ENCODE measurements around the gene GRID1. TPM values are rescaled to one million over a fixed set of nuclear protein-coding genes. Genes with fewer than 3 reads are reported as not detected.

Gene GRID1
- total and polyA plus RNA-seq, 10 of the 15 experiments (the other 5 are each of a cell fraction or from before 2014, with no cell fraction given), result 0.04 to 0.62 (median 0.08) TPM; not detected in 5

- in situ Hi-C loops (cut with MboI) (no loop called here), intact Hi-C loops (cut with micrococcal nuclease; ENCODE audit: unreplicated experiment) (no loop called here)
- Histone ChIP-seq H3K4me1 (ENCODE audit: control insufficient read depth, insufficient read depth, low read length) (no peaks in the 10 kb centered on the region), H3K9ac (ENCODE audit: control insufficient read depth, insufficient read depth, low read length) (no peak overlapping the region), H2AFZ (ENCODE audit: control insufficient read depth, low read depth, low read length) (no peak overlapping the region), H3K4me2 (ENCODE audit: control insufficient read depth, insufficient read depth) (no peak overlapping the region), H3K4me3 (no peak overlapping the region), H3K27ac (ENCODE audit: control insufficient read depth, insufficient read depth) (no peak overlapping the region), H3K36me3 (ENCODE audit: control insufficient read depth in 2 of 2, insufficient read depth in 2 of 2, low read length in 1 of 2) (no peaks in the 10 kb centered on the region), H3K9me3 (replicated peaks; ENCODE audit: control insufficient read depth, insufficient read depth, low read length) (no peaks in the 10 kb centered on the region), H3K27me3 (replicated peaks in 1 of 2; ENCODE audit: control insufficient read depth in 2 of 2, insufficient read depth in 2 of 2, low read length in 1 of 2) (no peaks in the 10 kb centered on the region), H3K79me2 (ENCODE audit: control insufficient read depth, insufficient read depth, low read length) (no peaks in the 10 kb centered on the region), H4K20me1 (ENCODE audit: control insufficient read depth, insufficient read depth) (no peaks in the 10 kb centered on the region)
- CTCF ChIA-PET, result no interaction called here
- POLR2A ChIA-PET, result no interaction called here
- BruUV-seq (replicated peaks), result no TSS peak
- RAD21 ChIA-PET (ENCODE audit: unreplicated experiment), result no interaction called here
- no peak for TF ChIP-seq CEBPZ (IDR thresholded peaks at IDR 0.05; ENCODE audit: low read depth, low read length)
- no peak for TF ChIP-seq DPF2 (IDR thresholded peaks at IDR 0.05)
- TF ChIP-seq PKNOX1 (IDR thresholded peaks at IDR 0.05), result no peak
- no peak for TF ChIP-seq PAX5 (IDR thresholded peaks at IDR 0.05; ENCODE audit: borderline replicate concordance, low read depth, low read length)
- no peak for TF ChIP-seq YBX1 (IDR thresholded peaks at IDR 0.05)
- no peak for TF ChIP-seq POLR2AphosphoS5 (IDR thresholded peaks at IDR 0.05; ENCODE audit: low read length)
- no peak for TF ChIP-seq SRF (IDR thresholded peaks at IDR 0.05; ENCODE audit: low read depth in 2 of 2, low read length in 2 of 2)
- TF ChIP-seq SIN3A (IDR thresholded peaks at IDR 0.05; ENCODE audit: low read depth, low read length), result no peak
- TF ChIP-seq HDGF (IDR thresholded peaks at IDR 0.05), result no peak
- TF ChIP-seq E4F1 (IDR thresholded peaks at IDR 0.05; ENCODE audit: borderline replicate concordance, partially characterized antibody), result no peak
- TF ChIP-seq IKZF2 (IDR thresholded peaks at IDR 0.05), result no peak
- DNase-seq (ENCODE audit: low read depth, low spot score) (no peak), ATAC-seq (no peak), FAIRE-seq (no peak)
- WGBS (ENCODE audit: insufficient coverage, insufficient replicate concordance, low lambda C conversion rate, missing lambda C conversion rate), result 18% methylated on average over 7 of the region's 7 CpGs
- SMC1A ChIA-PET (ENCODE audit: uncharacterized antibody, unreplicated experiment), result no interaction called here
These were observed 22.8 kb downstream of the GRID1 start for GRCh38 chr10:86343761-86344160.
